Stimulated activated naive CD4-positive, alpha-beta T cell treated with Interleukin-2 at 50 U/mL for 16 hours (primary cell): ENCODE results near the gene HIPK2.
"Not testable (repeated sequence)": the region's sequence is repeated elsewhere in the genome, so short reads cannot be mapped to it uniquely, and the experiment has no call there.

Experiments used
- DNase-seq: peaks from one replicate; lab custom pipeline; 2025; lab: John Stamatoyannopoulos, UW

HIPK2 gene

DNA sequence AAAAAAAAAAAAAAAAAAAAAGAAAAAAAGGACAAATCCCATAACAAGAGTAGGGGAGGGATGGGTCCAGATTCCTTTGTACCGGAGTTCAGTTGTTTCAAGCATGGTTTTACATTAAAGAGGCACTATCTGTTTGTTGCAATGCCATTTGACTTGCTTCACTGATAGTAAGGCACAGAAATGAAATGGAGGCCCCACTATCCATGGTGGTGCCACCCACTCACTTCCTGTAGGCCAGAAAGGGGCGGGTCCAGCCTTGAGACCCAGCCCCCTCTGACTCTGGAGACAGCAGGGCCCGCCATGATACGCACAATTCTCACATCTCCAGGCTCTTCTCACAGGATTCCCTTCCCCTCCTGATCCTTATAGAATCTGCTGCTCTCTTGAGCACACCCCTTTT, 154.3 kb downstream of the HIPK2 start:
- DNase-seq = no peak

DNA sequence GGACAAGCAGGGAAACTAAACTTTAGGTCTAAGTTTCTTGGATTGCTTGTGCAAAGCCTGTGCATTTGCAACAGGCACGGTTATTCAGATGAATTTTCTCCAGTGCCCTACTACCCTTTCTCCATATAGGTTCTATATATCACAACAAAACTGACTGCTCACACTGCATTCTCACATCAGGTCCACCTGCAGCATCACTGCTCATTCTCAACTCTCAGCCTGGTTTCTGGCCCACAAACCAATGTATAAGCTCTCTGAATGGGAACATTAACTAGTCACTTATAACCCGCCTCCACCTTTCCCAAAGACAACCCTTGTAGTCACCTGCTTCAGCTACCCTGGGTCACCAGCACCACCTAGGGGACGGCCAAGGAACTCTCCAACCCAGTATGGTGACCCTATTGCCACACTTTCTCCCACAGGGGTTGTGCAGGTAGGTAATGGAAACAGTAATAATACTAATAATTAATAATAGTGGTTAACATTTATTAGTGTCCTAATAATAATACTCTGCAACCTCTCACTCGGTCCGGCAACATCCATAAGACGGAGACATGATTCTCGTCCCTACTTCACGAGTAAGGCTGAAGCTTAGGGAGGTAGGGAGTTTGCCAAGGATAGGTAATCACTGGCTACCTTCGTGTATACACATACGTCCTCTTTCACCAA, 157.0 kb downstream of the HIPK2 start:
- peak; percentile 42 for DNase-seq

DNA sequence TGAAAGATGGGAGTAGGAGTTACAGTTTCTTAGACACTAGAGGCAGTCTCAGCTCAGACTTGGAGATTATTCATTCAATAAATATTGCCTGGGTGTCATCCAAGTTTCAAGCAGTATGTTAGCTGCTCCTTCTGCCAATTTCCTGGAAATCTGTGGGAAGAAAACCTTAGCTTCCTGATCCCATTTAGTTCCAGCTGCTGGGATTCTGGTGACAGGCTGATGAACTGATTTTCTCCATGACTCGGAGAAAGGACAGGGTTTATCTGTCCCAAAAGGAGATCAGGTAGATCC, 158.5 kb downstream of the HIPK2 start:
- no peak for DNase-seq

DNA sequence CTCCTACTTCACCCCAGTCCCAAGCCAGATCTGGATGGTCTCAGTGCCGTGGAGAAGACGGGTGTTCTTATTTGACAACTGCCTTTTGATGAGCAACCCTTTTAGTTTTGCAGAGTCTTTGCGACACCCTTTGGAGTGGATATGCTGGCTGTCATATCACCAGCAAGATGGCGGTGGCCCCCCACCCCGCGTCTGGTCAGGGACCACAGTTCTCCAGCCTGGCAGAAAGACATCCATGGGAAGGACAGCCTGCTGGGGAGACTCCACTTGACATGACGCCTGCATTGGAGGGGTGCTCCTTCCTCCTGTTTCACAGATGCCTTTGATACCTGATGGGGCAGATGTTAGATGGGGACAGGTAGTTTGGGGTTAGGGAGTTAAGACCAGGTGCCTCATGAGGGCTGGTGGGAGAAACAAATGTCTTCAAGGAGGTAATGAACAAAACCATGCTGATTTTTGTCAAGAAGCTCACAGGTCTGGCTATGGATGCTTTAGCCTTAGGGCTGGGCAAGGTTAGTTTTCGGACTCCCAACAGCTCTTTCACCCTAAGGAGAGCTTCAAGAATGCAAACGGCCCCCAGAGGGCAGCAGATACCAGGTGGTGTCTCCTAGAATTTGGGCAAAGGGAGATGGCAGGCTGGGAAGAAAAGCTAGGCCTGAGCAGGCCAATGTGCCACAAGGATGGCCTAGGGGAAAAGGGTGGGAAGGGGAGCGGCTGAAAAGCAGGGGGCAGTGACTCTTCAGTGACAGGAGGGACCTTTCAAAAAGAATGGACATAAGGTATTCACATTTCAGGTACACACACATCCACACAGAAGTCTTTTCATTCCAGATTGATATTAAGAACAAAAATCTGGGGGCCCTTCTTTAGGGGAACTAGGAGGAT, 159.1 kb downstream of the HIPK2 start:
- DNase-seq = peak; percentile 4

DNA sequence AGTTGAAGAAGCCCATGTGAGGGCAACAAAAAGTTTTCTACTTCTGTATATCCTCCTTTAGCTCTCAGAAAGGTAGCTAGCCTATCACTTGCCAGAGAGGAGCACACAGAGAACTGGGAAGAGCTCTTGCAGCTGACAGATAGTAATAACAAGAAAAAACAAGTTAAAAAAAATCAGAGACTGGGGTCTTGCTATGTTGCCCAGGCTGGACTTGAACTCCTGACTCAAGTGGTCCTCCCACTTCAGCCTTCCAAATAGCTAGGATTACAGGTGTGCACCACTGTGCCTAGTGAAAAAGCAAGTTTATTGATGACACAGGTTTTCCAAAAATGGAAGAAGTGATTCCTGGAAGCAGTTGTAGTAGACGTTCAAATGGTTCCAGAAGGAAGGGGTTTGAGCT, 160.7 kb downstream of the HIPK2 start:
- DNase-seq = no peak

DNA sequence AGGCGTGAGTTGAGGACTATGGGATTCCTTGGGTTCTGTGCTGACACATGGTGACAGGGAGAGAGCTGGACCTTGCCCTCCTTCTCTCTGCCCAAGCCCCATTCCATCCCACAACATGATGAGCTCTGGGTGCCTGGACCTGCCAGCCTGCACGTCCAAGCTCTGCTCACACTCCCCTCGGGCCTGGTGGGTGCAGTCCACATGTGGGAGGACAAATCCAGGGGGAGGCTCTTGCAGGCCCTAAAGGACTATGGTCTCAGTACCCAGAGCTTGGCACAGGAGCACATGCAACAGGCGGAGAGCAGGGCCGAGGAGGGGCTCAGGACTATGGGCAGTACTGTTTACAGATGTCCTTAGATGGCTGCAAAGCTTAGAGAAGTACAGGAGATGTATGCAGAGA, 162.9 kb downstream of the HIPK2 start:
- DNase-seq = no peak

DNA sequence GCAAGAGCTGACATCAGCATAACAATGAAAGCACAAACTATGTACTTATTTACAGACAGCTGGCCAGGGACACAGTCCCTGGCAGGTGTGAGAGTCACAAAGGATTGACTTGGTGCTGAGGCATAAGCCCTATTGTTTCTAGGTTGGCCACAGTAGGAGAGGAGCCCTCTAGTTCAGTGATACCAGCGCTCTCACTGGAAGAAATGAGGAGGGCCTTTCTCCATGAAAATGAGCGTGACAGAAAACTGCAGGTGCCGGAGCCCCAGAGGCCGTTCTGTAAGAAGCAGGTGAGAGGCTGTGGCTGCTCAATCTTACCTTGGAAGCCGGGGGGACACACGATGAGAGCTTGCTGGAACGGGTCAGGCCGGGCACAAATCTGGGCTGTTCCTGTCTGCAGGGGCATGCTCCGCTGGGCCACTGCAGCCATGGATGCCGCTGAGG, 163.8 kb downstream of the HIPK2 start:
- no peak for DNase-seq

DNA sequence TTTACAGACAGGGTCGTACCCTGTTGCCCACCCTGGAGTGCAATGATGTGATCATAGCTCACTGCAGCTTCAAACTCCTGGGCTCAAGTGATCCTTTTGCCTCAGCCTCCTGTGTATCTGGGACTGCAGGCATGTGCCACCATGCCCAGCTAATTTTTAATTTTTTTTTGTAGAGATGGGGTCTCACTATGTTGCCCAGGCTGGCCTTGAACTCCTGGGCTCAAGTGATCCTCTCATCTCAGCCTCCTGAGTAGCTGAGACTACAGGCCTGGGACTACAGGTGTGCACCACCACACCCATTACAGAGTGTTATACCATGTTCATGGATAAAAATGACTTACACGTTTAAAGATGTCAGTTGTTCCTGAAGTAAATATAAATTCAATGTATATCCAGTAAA, 166.2 kb downstream of the HIPK2 start:
- not testable (repeated sequence) for DNase-seq

DNA sequence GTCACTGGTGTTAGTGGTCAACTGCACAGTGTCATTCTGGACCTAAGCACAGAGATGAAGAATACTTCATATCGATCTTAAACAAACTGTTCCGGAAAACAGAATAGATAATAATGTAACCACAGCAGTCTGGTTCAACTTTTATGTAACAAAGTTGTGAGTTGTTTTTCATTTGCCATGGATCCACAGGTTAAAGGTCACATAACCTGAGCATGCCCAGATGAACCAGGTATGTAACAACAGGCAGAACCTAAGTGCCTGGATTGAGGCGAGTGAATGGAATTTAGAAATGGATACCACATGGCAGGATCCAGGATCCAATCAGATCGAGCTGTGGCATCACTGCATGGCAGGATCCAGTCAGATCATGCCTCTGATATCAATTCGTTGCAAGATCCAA, 167.2 kb downstream of the HIPK2 start:
- DNase-seq = no peak

DNA sequence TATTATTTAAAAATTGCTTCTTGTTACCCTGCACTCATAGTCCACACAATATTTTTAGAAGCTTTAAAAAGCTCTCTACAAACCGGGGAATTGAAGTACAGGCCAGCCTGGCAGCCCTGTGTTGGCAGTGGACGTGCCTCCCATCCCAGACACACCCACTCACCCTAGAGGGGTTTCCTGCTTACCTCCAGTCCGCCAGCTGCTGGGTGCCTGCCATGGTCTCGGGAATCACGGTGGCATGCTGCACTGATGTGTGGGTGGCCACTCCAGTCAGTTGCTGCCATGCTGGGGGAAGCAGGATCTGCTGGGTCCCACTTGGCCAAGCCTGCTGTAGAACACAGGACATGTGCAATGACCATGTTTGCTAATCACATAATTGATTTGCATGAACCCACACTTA, 173.9 kb downstream of the HIPK2 start:
- no peak for DNase-seq

DNA sequence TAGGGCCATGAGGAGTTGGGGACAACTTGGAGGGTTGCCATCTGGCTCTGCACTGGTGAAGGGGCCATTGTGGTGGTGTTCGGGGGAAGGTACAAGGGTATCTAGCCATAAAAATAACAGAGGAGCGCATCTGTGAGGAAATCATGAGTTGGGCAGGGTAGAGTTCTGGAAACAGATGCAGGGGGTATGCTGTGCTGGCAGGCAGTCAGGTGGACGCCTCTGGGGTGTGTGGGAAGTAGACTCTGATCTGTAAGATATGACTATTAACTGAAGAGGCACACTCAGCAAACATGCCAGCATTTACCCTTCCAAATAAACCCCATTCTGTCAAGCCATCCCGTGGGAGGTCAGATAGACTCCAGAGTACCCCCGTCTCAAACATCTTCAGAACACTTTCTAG, 174.5 kb downstream of the HIPK2 start:
- DNase-seq = no peak

DNA sequence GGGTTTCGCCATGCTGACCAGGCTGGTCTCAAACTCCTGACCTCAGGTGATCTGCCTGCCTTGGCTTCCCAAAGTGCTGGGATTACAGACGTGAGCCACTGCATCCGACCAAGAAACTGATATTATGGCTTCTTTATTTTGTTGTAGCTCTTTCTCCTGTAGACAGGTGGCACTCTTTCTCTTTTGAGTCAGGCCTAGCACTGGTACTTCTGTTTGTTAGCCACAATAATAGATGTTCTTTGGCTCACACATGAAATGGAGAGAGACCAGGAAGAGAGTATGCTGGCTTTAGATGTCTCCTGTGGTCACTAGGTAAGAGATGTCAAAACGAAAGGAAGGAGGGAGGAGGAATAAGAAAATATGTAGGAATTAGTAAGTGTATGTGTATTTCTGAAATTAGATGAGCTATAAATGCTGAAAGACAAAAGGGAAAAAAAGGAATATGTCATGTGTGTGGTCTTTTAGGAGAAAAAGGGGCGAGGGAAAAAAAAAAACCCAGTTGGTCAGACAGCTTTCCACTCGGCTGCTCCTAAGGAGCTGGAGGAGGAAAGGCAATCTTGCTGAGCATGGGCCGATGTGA, 175.6 kb downstream of the HIPK2 start:
- no peak for DNase-seq

DNA sequence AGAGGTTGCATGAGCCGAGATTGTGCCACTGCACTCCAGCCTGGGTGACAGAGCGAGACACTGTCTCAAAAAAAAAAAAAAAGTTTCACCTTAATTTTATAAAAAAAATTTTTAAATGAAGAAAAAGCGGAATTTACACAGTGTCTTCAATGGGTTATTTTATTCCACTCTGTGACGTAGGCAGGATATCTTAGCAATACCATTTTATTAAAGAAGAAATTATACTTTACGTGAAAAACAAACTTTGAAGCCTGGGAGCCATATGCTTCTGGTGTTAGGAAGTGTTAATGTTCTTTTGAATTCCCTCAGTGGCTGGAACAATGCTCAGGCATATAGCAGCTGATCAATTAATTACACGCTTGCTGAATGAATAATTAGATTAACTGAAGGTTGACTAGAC, 176.6 kb downstream of the HIPK2 start:
- no peak for DNase-seq

DNA sequence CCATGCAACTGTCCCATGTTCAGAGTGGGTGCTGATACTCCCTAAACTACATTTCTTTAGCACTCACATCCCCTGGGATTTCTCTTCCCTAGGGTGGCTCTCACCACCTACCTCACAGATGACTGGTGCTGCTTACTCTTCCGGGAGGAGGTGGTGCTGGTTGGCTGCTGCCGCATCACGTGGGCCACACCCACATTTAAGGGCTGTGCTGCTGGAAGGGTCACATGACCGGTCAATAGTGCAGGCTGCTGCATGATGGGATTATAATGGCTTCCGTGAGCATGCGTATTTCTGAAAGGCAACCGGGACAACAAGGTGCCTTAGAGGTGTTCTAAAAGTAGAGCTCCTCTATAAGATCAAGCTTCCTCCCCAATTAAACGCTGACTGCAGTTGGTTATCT, 177.5 kb downstream of the HIPK2 start:
- no peak for DNase-seq

DNA sequence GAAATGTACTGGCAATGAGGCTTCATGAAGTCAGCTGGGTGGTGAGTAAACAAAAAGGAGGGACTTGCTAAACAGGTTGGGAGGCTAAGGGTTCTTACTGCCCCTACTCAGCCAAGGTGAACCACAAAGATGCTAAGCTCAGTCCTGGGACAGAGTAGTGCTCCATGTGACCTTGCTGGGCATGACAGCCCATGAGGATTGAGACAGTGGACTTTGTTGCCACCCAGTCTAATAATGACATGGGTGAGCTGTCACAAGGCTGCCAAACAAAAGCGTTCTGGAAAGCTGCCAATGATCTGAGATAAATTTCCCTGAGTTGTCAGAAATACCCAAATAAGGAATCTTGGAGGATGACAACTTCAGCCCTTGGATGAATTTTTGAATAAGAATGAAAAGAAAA, 179.2 kb downstream of the HIPK2 start:
- DNase-seq = no peak

DNA sequence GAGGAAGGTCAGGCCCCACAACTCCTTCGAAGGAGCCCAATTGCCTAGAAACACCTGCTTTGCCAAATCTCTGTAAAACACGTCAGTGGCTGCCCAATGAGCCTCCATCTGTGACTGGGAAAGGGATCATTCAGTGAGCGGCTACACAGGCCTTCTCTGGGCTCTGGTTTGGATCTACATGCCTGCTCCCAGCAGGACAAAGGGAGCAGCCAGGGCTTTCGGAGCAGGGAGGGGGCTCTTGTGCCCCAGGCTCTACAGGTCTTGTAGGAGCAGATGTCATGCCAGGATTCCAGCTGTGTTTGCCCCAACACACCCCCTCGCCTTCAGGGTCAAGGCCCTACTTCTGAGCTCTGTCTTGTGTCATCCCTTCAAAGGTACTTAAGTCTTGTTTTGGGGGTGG, 180.8 kb downstream of the HIPK2 start:
- DNase-seq = no peak

DNA sequence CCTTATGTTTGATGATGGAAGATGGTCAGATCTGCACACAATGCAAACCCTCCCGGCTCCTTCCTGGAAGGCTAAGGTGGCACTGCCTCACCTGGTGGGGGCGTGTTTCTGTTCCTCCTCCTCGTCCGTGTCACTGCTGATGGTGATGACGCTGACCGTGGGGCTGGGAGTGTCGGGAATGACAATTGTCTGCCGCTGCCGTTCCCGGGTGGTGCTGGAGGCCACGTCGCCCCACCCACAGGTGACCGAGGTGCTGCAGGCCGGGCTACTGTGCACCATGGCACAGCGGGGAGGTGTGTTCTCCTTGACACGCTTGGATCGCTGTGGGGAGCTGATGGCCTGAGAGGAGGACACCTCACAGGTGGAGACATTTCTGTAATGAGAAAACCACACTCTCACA, 181.2 kb downstream of the HIPK2 start:
- DNase-seq = no peak

DNA sequence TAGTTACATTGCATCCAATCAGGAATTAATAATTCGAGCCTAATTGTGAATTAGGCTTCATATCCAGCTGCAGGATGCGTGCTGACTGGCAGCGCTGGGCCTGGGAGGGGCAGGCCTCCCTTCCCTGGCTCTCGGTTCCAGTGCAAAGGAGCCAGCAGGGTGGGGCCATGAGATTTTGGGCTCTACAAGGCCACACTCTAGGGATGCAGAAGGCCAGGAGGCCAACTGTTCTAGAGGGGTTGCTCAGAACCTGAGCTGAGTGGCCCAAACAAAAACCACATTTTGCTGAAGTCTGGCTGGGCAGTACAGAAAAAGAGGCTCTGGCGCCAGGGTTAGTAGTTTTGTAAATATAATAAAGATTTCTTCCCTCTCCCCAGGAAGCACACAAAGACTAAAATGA, 182.0 kb downstream of the HIPK2 start:
- no peak for DNase-seq

DNA sequence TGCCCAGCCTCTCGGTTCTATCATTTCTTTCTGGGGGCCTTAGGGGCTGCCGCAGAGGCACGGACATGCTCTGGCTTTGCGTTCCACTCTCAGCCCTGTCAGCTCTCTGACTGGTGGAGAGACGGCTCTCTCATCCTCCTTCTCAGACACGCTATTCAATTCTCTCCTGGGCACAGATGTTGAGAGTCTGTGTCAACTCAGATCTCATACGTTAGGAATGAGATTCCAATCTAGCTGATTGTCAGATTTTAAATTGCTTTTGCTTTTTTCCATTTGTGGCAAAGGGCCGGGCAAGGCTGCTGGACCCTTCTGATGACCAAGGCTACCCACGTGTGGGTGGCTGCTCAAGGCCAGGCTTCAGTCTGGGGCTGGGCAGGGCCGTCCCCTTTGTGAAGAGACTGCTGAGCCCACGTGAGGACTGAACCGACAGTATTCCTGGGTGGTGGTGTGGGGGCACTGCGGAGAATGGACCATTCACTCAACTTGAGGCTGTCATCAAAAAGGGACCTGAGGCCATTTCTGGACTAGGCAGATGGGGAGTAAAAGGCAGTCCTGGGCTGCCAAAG, 182.8 kb downstream of the HIPK2 start:
- no peak for DNase-seq

DNA sequence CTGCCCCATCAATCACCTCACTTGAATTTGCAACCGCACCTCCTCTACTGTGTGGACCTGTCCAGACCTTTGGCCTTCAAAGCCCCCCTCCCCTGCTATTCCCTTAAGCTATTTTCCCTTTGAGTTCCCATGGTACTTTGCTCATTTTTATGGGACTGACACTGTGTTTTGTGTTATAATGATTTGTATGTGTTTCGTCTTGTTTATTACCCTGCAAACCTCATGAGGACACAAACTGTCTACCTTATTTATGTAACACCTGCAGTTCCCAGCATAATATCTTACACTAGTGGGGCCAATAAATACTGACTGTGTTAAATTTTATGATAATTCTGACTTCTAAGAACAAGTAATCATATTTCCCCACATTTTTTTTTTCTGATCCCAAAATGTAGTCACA, 183.7 kb downstream of the HIPK2 start:
- no peak for DNase-seq

DNA sequence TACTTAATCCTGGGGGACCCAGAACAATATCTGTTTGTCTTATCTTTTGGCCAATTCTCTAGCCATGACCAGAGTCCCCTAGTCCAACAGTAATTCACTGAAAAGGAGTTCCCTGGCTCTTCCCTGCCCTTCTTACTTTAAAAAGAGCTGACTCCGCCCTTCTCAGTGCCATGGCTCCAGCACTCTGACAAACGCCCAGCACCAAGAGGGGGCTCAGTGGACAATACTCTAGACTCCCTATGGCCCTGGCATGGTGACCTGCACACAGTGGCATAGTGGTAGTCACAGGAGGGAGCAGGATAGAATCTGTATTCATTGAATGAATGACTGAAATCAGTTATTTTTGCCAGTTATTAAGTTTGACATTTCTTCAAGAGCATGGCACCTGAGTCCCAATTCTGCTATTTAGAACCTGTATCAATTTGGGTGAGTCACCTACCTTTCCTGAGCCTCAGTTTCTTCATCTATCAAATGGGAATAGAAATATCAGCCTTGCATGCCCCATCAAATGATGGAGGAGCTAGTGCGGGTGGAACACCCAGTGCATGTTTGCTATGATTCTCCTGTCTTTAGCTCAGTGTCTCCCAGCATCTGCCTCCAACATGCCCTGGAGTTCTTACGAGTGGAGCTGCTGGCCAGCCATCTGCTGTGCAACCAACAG, 184.9 kb downstream of the HIPK2 start:
- DNase-seq = no peak

DNA sequence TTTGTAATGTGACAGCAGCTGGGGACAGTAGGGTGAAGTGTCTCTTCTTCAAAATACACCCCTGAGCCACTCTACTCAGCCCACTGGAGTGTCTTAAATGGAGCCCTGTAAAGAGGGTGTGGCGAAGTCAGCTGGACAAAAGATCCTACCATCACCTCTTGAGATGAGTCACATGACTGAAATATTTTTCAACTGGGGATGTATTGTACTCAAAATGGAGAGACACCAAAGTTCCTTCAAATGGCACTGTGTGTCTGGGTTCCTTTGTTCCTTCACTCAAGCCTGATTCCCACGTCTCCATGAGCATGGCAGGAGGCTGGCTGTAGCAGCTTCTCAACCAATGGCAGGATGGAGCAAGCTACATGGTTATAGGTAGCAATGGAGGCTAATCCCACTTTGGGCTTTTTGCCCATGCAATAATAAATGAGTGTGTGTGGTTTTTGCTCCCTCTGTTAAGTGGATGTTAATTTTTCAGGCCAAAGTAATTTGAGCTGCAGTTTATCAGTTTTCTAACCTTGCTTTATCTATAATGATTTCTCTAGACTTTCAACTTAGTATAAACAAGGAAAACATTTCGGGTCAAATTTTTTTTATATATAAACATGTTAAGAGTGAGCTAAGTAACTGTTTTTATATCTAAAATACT, 186.1 kb downstream of the HIPK2 start:
- DNase-seq = no peak
